GM19099 (cell line): ENCODE data around the gene RUVBL1.

Source experiments
- POLR2A ChIP-seq: IDR thresholded peaks from 3 replicates; pipeline ENCODE4 v1.6.1; 2011; ENCODE audit warnings: low read depth; ENCODE audit not compliant: insufficient read length; ENCODE audit errors: extremely low read depth

The RUVBL1 gene

DNA sequence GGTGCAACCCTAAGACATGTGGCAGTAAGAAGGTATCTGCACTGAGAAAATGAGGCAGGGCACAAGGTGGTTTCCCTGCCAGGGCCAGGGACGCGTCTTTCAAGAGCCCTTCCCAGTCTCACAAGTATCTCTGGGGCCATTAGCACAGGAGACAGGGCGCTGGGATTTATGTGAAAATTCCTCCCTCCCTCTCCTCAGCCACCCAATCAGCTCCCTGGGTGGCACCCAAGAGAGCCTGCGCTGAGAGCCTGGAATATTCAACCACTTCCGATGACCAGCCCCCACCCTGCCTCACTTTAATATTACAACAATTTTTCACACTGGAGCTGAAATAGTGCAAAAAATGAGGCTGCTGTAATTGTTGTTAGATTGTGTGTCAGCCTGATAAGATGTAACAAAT is 45.3 kb downstream of the RUVBL1 start:
- TF ChIP-seq POLR2A, result no peak

- no peak for TF ChIP-seq POLR2A
Measured at GRCh38 chr3:128077665-128078064, 45.9 kb downstream of the RUVBL1 start.

- TF ChIP-seq POLR2A, result no peak
Measured at GRCh38 chr3:128077202-128077624, 46.4 kb downstream of the RUVBL1 start.

- no peak for TF ChIP-seq POLR2A
Measured at GRCh38 chr3:128076483-128077201, 47.0 kb downstream of the RUVBL1 start.

GRCh38 chr3:128075522-128076482 is 47.8 kb downstream of the RUVBL1 start:
- TF ChIP-seq POLR2A, result no peak

DNA sequence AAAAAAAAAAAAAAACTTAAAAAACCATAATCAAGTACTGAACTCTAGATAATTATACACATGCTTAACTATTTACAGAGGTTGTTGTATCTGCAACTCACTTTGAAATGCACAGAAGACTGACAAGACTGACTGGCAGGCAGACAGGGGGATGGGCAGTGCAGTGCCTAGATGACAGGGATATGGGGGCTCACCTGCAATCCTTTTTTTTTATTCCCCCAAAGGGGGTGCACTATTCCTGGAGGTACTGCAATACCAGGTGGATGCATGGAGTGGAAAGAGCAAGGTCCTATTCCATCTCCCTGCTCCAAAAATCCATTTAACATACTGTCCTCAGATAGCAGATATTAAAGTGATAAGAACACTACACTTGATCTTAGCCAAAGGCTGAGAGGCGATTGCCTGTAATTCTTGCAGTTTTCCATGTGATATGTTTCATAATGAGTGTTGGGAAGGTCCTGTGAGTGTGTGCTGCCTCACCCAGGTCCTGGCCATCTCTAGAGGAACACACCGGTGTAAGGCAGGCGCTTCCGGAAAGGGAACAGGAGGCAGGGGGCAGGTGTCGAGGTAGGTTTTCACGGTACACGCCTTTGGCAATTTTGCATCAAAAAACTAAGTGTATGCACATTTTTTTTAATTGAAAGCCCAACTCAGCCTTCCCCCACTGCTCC is 48.6 kb downstream of the RUVBL1 start:
- no peak for TF ChIP-seq POLR2A

GRCh38 chr3:128073807-128074206 is 49.8 kb downstream of the RUVBL1 start:
- TF ChIP-seq POLR2A, result no peak

DNA sequence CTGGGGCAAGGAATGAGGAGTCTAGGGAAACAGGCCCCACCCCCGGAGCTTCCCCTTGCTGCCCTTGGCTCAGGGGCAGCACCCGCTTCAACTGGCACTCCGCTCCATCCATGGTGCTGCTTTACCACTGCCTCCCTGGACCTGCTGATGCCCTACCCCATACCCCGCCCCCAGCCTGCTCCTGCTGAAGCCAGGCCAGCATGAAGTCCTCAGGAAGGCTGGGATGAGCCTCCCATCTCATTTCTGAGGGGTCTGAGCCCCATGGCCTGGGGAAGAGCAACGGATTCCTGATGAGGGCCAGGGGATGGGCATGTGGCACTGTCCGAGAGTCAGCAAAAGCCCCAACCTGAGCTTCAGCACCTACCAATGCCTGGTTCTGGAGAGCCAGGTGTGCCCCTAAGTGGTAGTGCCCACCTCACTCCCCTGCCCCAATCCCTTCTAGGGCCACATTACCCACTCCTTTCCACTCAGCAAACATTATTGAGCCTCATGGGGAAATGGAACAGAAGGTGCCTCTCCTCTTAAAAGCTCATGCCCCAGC is 50.4 kb downstream of the RUVBL1 start:
- TF ChIP-seq POLR2A, result no peak

GRCh38 chr3:128072454-128073184 is 51.0 kb downstream of the RUVBL1 start:
- TF ChIP-seq POLR2A, result no peak

DNA sequence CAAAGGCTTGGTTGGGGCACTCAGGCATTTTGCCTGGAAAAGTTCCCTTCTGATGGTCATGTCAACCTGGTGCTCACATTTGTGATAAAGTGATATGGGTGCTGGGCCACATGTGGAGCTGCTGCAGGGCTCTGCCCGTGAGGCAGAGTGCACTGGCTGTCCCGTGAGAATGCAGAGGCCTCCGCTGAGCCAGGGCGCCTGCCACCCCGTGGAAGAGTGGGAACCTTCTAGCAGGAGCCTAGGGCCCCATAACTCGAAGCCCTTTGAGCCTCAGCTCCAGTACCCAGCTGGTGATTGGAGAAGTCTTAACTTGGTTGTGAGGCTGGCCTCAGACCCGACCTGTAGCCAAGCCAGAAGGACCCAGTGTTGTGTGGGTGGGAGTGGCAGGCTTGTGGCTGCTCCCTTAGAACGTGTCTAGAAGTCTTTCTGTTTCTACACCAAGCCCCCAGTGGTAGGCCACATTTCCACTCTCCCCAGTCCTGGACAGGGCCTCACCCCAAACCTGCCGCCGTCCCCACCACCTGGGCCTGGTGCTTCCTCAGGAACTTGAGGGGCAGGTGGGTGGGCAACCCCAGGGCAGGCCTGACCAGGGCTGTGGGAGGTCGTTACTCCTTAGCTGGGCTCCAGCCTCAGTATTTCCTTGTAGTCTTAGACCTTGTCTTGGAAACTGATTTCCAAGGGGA is 51.7 kb downstream of the RUVBL1 start:
- TF ChIP-seq POLR2A, result no peak

GRCh38 chr3:128070898-128071591 is 52.6 kb downstream of the RUVBL1 start:
- TF ChIP-seq POLR2A, result no peak

DNA sequence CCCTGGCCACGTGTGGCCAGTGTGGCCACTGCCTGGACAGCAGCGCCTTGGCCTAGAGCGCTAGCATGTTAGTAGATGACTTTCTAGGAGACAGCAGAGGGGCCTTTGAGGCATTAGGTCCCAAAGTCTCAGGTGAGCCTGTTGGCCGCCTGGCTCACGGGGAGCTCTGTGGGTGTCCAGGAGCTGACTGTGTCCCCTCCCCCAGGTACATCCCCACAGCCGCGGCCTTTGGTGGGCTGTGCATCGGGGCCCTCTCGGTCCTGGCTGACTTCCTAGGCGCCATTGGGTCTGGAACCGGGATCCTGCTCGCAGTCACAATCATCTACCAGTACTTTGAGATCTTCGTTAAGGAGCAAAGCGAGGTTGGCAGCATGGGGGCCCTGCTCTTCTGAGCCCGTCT is 54.3 kb downstream of the RUVBL1 start:
- TF ChIP-seq POLR2A, result no peak

DNA sequence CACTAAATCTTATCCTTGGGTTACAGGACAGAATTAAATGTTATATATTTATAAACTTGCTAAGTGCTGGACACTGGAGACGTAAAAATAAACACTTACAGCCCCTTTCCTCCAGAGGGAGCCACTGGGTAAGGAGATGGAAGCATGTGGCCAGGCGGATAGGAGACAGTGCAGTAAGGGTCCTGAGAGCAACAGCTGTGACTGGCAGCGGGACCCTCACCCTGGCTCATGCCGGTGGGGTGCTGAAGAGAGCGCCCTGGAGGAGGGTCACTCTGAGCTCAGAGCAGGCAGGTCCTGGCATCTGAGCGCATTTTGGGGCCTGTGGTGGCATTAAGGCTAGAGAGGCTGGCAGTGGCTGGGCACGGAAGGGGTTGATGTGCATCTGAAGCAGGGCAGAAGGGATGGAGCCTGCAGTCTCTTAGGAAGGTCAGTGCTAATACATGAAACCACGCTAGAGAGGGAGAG is 55.4 kb downstream of the RUVBL1 start:
- no peak for TF ChIP-seq POLR2A

DNA sequence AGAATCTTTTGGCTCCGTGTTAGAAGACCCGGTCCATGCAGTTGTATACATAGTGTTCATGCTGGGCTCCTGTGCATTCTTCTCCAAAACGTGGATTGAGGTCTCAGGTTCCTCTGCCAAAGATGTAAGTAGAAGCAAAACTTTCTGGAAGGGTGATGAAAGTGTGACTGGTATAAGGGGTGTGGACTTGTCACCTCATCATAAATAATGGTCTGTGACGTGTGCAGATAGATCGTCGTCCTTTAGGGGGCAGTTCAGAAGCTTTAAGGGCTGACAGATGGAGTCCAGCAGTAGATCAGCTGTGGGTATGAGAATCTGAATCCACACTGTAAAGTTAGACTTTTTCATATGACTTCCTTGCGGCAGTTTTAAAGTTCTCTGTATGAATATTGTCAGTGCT is 56.1 kb downstream of the RUVBL1 start:
- no peak for TF ChIP-seq POLR2A

DNA sequence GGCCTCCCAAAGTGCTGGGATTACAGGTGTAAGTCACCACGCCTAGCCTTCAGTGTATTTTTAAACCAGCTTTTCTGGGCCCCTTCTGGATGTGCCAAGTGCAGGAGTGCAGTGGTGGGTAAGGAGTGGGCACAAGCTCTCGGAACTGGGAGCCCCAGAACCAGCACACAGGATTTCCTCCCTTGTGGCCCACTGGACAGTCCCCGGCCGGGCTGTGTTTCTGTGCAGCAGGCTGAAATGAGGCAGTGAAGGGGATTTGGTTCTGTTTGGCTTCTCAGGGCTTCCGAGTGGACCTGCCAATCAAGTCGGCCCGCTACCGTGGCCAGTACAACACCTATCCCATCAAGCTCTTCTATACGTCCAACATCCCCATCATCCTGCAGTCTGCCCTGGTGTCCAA is 56.9 kb downstream of the RUVBL1 start:
- no peak for TF ChIP-seq POLR2A
